ENCODE data around the gene PTPN2.
A peak's percentile ranks its signal among the peaks of the same experiment; 100 is the strongest.
"Not testable (repeated sequence)": the region's sequence is repeated elsewhere in the genome, so short reads cannot be mapped to it uniquely, and the experiment has no call there.

PTPN2 gene

DNA sequence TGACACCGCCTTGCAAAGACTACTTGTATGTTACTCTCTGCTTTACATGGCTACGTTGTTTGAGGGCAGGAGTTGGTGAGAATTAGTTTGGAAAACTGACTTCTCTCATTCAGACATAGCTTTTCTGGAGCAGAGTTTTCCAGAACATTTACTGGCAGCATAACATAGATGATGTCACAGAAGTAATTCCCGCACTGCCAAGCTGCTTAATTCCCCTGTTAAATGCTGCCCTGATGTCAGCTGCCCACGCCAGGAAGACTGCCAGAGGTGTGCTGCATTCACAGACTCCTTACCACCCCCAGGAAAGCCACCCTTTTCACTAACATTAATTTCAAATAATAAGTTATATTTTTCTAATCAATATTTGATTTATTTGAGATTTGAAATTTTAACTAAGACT, 24.7 kb upstream of the PTPN2 start:
- DNase-seq (ENCODE audit: low read depth), result peak; percentile 24
- H3K4me3 ChIP-seq (ENCODE audit: control insufficient read depth, low read depth, low read length), result no peak overlapping the region
- TF ChIP-seq, protein P1, sequence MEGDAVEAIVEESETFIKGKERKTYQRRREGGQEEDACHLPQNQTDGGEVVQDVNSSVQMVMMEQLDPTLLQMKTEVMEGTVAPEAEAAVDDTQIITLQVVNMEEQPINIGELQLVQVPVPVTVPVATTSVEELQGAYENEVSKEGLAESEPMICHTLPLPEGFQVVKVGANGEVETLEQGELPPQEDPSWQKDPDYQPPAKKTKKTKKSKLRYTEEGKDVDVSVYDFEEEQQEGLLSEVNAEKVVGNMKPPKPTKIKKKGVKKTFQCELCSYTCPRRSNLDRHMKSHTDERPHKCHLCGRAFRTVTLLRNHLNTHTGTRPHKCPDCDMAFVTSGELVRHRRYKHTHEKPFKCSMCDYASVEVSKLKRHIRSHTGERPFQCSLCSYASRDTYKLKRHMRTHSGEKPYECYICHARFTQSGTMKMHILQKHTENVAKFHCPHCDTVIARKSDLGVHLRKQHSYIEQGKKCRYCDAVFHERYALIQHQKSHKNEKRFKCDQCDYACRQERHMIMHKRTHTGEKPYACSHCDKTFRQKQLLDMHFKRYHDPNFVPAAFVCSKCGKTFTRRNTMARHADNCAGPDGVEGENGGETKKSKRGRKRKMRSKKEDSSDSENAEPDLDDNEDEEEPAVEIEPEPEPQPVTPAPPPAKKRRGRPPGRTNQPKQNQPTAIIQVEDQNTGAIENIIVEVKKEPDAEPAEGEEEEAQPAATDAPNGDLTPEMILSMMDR (conservative IDR thresholded peaks at IDR 0.05; ENCODE audit: control insufficient read depth, insufficient read depth, low read depth, low read length), result no peak

DNA sequence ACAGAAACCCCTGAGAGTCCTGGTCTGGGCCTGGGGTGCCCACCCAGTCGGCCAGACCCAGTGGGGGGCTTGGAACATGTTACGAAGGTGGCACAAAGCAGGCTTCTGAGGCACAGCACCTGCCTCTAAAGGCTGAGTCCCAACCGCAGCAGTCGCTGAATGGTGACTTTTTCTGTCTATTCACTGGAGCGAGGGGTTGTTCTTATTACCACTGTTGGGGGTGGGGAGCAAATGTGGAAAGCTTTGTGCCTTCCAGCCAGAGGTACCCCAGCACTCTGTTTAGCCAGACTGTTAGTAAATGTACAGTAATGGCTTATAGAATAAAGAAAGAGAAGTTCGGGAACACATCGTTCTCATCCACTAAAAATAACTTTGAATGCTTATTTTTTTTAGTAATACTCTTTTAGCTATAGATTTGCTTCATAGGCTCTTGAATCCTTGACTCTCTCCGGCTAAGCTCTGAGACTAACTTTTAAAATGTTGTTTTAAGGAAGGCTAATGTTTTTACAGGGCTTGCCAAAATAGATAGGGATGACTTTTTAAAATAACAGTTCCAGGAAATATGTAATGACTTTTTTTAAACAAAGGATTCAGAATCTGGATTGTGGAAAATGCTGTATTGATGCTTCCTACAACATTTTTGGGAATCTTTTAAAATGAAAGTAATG, 23.4 kb upstream of the PTPN2 start:
- H3K4me3 ChIP-seq (ENCODE audit: control insufficient read depth, low read depth, low read length), result no peak overlapping the region
- TF ChIP-seq, protein P1 (conservative IDR thresholded peaks at IDR 0.05; ENCODE audit: control insufficient read depth, insufficient read depth, low read depth, low read length), result no peak
- peak; percentile 12 for DNase-seq (ENCODE audit: low read depth)

DNA sequence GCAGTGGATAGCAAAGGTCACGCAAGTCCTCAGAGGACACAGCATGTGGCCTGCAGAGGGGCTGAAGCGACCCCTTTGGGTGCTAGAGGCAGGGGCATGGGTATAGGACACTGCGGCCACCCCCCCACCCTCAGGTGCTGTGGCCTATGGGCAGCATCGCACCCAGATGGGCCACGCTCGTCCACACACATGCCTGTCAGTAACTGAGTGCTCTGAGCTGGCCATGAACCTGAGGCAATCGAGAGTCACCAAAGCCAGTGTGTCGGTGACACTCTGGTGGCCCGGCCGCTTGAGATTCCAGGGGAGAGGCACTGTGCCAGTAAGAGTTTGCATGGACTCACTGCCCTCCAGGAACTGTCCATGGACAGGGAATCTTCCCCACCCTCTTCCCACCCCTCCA, 22.7 kb upstream of the PTPN2 start:
- H3K4me3 ChIP-seq (ENCODE audit: control insufficient read depth, low read depth, low read length), result no peak overlapping the region
- TF ChIP-seq, protein P1 (conservative IDR thresholded peaks at IDR 0.05; ENCODE audit: control insufficient read depth, insufficient read depth, low read depth, low read length), result no peak
- DNase-seq (ENCODE audit: low read depth), result no peak

DNA sequence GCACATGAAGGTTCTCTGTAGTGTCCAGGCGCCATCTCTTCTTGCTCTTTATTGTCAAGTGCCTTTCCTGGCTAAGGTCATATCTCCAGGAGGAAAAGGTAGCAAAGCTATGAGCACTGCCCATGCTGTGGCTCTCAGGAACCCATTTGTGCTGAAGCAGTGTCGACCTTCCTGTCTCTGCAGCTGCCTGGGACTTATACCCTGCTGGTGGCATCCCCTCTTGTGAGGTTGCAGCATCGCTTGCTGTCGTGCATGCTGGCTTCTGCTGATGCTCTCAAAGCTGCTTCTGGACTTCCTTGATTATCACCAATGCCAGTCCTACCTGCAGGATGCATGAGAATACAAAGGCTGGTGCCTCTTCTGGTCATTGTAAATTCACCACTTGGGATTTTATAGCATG, 22.1 kb upstream of the PTPN2 start:
- TF ChIP-seq, protein P1 (conservative IDR thresholded peaks at IDR 0.05; ENCODE audit: control insufficient read depth, insufficient read depth, low read depth, low read length), result no peak
- no peak for DNase-seq (ENCODE audit: low read depth)
- no peak overlapping the region for H3K4me3 ChIP-seq (ENCODE audit: control insufficient read depth, low read depth, low read length)

DNA sequence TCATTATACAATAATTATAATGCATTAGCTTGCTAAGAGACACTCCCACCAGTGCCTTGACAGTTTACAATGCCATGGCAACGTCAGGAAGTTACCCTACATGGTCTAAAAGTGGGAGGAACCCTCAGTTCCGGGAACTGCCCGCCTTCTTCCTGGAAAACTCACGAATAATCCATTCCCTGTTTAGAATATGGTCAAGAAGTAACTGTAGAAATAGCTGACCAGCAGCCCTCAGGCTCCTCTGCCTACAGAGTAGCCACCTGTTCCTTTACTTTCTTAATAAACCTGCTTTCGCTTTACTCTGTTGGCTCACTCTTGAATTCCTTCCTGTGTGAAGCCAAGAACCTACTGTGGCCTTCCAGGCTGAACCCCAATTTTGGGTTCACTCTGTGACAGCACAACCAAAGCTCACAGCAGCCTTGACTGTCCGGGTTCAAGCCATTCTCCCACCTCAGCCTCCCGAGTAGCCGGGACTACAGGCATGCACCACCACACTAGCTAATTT, 20.0 kb upstream of the PTPN2 start:
- TF ChIP-seq, protein P1 (conservative IDR thresholded peaks at IDR 0.05; ENCODE audit: control insufficient read depth, insufficient read depth, low read depth, low read length), result no peak
- DNase-seq (ENCODE audit: low read depth), result no peak
- no peak overlapping the region for H3K4me3 ChIP-seq (ENCODE audit: control insufficient read depth, low read depth, low read length)

DNA sequence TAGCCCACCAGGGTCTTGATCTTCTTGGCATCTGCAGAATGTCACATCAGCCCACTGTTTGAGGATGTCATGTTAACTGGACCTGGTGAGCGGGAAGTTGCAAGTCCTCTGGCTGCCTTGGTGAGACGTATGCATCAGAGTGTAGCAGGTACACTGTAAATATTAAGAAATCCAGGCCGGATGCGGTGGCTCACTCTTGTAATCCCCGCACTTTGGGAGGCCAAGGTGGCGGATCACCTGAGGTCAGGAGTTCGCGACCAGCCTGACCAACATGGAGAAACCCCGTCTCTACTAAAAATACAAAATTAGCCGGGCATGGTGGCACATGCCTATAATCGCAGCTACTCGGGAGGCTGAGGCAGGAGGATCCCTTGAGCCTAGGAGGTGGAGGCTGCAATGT, 17.2 kb upstream of the PTPN2 start:
- not testable (repeated sequence) for H3K4me3 ChIP-seq (ENCODE audit: control insufficient read depth, low read depth, low read length); DNase-seq (ENCODE audit: low read depth)

DNA sequence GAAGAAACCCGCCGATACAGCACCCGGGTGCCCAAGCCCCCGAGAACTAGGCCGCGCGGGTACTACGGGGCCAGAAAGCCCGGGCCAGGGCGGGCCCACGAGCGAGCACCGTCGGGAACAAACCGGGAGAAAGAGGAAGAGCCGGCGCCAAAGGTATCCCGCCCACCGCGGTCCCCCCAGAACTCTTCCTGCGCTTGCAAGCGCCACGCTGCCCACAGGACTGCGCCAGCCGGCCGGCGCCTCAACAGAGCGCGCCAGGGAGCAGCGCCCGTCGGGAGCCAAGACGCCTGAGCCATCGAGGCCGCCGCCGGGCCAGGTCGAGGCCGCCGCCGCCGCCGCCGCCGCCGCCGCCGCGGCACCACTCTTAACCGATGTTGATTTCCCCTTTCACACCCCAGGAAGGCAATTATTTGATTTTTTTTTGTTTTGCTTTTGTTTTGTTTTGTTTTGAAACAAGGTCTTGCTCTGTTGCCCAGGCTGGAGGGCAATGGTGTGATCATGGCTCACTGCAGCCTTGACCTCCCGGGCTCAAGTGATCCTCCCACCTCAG, 12.8 kb upstream of the PTPN2 start:
- H3K4me3 ChIP-seq (ENCODE audit: control insufficient read depth, low read depth, low read length); DNase-seq (ENCODE audit: low read depth): not testable (repeated sequence)

DNA sequence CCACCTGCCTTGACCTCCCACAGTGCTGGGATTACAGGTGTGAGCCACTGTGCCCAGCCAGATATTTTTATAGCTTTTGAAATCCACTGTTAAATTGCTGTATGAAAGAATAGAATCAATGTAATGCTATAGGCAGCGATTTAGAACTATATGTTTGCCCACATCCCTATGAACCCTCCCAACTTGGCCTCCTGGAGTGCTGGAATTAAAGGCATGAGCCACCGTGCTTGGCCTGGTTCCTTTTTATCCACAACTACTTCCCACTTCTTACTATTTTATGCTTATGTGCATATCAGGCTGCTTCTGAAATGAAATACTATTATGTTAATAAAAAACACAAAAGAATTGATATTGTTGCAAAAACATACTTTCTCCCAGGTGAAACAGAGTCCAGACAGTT, 11.6 kb upstream of the PTPN2 start:
- TF ChIP-seq, protein P1 (conservative IDR thresholded peaks at IDR 0.05; ENCODE audit: control insufficient read depth, insufficient read depth, low read depth, low read length), result no peak
- no peak for DNase-seq (ENCODE audit: low read depth)
- no peak overlapping the region for H3K4me3 ChIP-seq (ENCODE audit: control insufficient read depth, low read depth, low read length)

All from fibroblast of mammary gland (primary cell).